CD1c-positive myeloid dendritic cell (primary cell): ENCODE results near the gene TMEM14C.
A peak's percentile ranks its signal among the peaks of the same experiment; 100 is the strongest.

Experiments
- DNase-seq: peaks from one replicate; pipeline ENCODE4 v3.0.0-alpha.2; 2016; ENCODE audit errors: extremely low spot score

Gene TMEM14C

DNA sequence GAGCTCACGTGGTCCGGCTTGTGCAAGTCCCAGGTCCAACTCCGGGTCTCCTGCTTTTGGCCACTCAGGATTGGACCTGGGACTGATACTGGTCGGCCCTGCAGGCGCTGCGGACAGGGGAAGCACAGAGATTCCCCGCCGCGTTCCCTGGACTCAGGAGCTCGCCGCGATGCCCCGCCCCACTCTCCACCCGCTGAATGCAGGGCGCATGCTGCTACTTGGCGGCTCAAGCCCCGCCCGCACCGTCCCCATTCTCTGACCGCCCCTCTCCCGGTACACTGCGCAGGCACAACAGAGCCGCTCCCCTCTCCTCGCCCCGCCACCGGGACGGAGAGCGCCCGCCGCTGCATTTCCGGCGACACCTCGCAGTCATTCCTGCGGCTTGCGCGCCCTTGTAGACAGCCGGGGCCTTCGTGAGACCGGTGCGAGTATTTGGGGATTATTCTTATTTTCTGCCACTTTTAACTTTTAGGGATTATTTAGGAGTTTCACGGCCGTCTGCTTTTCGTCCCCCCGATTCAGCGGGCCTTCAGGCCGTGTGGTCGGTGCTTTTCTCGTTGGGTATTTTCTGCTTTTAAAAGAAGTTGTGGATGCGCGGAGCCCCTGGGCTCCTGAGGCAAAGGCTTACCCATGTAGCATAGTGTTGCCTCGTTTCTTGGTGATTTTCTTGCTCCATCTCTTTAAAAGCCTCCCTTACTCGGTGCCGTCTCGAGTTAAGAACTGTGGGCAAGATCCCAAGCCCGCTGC is at the start of gene TMEM14C:
TSS of gene TMEM14C (plus strand) at position 251 of the 747 bp plus-strand sequence. CDS start 1,544 bp downstream, outside the sequence.
- peak; percentile 95 for DNase-seq

DNA sequence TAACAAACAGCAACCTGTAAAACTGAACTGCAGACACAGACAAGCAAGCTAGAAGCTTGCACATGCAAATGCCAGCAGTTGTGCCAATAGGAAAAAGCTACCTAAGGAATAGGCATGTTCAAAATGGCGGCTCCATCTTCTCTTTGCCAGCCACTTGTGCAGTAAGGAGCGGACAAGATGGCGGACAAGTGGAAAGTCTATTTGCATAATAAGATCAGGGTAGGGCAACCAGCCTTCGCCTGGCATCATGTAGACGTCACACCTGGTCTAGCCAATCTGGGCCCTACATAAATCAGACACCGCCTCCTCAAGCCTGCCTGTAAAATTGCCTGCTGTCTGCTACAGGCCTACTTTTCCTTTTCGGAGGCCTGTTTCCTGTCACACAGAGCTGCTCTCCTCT is 46.5 kb upstream of the TMEM14C start:
- DNase-seq: no peak

DNA sequence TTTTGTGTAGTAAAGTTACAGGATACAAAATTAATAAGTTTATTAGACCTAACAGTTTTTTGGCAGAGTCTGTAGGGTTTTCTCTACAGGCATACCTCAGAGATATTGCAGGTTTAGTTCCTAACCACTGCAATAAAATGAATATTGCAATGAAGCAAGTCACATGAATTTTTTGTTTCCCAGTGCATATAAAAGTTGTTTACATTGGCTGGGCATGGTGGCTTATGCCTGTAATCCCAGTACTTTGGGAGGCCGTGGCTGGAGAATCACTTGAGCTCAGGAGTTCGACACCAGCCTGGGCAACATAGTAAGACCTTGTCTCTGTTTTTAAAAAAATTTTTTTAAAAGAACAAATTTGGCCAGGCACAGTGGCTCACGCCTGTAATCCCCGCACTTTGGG is 44.4 kb upstream of the TMEM14C start:
- no peak for DNase-seq

DNA sequence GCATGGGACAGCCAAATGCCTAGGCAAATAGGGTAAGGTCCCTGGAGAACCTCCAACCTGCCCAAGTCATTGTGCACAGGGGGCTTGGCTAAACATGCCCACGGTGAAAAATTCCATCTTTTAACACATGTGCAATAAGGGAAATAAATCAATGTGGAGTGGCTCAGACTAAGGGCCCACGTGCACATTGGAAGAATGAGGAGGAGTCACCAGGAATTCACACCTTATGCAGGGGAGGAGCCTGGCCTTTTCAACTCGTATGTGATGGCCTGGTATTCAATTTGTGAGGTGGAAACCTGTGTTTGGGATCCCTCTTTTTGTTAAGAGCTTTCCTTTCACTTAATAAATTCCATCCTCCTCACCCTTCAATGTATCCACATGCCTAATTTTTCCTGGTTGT is 41.1 kb upstream of the TMEM14C start:
- no peak for DNase-seq

DNA sequence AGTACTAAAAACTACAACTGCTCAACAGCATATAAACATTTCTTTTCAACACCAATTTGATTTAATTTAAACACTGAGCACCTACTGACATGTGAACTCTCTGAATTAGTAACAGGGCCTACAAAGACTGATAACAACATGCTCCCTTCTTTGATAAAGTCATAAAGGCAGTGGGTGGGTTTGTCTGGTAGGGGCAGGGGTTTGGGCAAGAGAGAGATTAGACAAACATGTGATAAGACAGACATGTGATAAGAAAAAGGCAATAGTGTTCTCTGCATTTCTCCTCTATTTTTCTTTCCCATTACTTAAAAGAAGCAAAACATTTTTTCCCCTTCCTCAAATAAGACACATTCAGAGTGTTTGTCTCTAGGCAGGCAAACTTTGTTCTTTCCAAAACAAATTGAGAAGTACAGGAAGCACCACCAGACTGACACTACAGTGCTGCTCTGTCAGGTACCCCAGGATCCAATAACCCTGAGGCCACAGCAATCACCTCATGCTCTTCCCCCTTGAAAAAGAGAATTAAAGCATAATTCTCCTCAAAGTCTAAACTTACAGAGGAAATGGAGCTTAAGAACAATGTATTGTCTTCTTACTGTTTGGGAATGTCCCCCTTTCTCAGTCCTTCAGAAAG is 40.4 kb upstream of the TMEM14C start:
- DNase-seq: no peak

DNA sequence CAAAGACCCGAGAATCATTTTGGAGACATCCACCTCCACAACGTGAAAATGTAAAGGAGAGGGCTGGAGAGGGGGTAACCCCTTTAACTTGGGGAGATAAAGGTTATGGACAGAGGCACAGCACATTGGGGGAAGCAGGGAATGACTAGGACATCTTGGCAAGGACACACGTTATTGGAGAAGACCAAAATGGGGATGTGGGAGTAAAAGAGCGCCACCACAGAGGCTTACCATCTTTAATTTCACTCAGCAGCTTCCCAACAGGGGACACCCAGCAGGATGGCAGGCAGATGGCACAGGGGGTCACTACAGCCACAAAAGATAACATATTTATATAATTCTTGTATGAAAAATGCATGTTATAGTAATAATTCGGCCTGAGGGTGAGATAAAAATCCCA is 38.3 kb upstream of the TMEM14C start:
- no peak for DNase-seq

DNA sequence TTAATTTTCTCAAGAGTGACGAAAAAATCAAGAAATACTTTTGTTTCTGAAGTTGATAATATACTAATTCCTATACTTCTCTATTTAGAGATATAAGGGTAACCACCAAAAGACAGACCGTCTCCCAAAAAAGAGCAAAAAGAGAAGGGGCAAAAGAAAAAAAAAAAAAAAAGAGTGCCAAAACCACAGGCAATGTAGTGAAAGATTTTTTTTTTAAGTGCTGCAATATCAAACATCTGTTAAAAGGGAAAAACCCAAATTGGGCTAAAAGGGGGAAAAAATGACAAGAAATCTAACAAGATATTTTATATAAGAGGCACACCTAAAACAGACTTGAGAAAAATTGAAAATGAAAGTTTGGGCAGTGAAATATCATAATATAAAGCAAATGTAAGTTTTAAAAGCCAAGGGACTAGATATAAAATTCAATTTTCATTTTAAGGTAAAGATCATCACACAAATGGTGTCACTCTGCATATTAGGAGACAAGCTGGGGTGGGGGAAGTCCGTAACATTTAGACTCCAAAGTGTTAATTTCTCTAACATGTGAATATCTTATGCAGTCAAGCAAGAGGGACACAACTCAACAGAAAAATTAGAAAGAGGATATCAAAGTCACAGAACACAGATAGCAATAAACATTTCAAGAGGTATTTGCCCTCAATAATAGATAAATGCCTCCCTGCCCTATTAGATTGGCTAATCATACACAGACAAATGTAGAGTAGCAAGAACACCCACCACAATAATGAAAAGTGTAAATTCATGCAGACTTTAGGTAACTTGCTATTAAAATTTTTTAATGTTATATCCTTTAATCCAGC is 37.6 kb upstream of the TMEM14C start:
- no peak for DNase-seq

DNA sequence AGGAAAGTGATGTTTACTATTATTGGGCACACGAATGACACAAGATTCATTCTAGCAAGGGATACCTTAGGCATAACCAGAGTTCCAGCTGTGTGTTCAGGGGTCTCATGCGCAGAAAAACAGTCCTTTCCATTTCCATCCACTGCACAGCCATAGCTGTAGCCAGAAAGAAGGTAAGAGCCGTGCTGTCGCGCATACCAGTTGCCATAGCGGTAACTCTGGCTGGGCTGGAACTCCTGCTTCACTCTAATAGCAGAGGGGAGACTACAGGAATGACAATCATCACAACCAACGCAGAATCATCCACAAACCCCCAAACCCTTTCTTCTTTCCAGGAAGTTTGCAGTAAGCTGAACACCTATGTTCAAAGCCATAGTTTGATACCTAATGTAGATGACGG is 36.0 kb upstream of the TMEM14C start:
- DNase-seq: no peak

DNA sequence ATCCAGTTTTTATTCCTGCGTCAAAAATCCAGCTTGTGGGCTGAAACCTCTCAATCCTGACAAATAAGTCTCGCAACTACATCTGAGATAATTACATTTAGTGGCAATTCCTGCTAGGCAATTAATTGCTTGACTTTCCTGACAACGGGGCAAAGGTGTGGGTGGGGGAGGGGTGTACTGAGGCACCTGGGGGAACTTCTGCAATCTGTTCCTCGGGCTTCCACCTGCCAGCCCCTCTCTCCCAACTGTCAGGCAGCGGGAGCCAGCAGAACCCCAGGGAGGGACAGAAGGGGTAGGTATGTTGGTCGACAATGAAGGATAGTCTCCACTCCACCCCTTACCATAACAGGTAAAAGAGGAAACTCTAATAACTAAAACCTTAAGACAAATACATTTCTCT is 35.3 kb upstream of the TMEM14C start:
- no peak for DNase-seq

DNA sequence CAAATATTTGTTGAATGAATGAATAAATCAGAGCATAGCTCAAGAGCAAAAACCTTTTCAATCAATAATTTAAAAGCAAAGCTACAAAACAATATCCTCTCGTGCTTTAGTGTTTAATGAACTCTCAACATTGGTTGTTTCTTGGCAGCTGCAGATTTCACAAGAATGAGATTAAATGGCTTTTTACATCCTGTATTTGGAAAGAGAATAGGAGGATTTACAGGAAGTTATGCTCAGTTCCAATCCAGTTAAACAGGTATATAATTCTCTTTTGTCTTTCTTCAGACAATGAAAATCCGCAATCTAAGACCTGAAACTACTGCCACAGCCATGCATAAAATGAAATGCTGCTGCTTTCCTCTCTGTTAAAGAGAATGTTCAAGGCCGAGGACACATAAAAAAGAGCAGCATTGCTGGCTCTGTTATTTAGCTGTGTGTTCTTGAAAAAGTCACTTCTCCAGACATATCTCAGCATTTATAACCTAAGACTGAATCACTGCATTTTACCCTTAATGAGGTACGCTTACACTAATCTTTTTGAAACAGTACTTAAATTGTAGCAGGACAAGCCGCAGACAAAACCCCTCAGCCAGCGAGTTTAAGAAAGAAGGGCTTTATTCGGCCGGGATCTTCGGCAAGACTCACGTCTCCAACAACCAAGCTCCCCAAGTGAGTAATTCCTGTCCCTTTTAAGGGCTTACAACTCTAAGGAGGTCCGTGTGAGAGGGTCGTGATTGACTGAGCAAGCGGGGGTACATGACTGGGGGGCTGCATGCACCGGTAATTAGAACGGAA is 32.0 kb upstream of the TMEM14C start:
- no peak for DNase-seq

DNA sequence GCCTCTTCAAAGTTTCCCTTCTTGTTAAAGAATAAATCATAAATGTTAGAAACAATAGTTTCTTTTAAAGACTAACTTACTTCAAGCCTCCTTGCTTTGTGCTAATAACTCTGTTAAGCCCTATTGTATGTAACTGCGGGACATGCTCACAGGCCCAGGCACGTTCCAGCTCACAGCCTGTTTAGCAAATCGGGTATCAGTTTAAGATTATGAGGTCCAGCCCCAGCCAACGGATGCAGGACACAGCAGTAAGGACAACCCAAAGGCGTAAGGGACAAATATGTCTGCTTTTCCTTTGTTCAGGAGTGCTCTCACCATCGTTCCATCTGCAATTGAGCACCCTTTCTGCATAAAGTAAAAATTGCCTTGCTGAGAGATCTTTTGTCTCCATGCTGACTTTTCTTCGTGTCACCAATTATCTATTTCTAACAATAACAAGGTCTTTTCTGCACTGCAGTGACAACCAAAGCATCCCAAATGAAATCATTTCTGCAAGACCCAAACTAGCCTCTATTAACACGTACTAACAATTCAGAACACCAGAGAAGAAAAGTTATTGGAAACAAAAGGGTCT is 29.8 kb upstream of the TMEM14C start:
- DNase-seq: no peak

DNA sequence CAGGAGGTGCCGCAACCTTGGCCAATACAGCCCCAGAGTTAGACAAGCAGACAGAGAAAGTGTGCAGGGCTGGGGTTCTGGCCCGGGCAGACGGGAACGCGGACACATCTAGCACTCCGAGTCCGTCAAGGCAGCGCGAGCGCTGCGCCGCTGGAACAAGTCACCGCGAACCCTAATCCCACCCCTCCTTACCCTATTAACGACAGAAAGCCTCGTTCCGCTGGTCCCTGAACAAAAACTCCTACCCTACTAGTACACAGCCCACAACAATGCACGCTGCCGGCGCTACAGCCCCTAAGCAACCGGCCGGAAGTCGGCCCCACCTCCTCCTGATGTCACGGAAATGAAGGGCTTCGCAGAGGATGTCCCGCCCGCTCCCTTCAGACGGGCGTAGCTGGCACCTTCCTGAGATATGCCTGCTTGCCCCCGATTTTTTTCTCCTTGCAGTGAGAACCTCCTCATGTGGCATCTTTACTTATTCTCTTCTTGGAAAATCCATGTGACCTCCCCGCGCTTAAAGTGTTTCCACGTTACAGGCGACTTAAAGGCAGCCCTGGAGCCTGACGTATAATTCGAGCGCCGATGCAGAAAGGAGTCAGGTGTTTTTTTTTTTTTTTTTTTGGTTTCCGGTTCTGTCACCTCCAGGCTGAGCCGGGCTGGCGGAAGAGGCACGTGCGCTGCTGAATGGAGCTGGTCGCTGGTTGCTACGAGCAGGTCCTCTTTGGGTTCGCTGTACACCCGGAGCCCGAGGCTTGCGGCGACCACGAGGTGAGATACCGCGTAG is 28.4 kb upstream of the TMEM14C start, which contains the start of the genes C6orf52 and PAK1IP1:
TSS of gene C6orf52 (minus strand) at position 315 of the 784 bp plus-strand sequence. CDS start 7,066 bp downstream, outside the sequence.
TSS of gene PAK1IP1 (plus strand) at position 671 of the 784 bp plus-strand sequence. CDS start at position 685, 14 bp downstream.
- peak; percentile 96 for DNase-seq

DNA sequence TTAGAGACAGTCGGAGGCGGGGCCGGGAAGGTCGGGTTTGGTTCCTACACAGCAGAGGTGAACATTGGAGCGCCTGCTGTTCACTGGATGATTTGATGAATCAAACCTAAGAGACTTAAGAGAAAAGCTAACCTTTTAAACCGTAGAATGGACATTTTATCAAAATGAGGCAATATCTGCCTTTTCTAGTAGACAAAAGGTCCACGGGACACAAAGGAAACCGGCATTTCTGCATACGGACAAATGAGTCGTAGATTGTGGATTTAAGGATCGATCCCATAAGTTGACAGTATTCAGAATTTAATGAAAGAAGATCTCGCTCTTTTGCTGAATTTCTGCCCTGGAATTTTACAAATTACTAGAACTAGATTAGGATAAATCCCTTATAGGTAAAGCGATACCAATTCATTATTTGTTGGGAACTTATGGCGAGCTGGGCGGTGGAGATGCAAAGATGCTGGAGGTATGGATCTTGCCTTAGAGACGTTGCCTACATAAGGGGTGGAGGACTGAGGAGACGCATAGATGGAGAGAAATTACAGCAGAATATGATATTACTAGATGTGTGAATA is 27.7 kb upstream of the TMEM14C start:
- DNase-seq: peak; percentile 3

DNA sequence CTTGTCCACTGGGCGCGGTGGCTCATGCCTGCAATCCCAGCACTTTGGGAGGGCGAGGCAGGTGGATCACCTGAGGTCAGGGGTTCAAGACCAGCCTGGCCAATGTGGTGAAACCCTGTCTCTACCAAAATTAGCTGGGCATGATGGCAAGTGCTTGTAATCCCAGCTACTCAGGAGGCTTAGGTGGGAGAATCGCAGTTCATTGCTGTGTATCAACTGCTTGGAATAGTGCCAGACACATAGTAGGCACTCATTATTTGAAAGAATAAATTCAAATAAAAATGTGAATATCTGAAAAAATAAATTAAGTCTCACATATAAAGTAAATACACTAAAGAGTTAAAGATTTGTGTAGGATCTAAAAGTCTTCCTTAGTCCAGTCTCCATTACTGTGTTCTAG is 26.2 kb upstream of the TMEM14C start:
- DNase-seq: no peak

DNA sequence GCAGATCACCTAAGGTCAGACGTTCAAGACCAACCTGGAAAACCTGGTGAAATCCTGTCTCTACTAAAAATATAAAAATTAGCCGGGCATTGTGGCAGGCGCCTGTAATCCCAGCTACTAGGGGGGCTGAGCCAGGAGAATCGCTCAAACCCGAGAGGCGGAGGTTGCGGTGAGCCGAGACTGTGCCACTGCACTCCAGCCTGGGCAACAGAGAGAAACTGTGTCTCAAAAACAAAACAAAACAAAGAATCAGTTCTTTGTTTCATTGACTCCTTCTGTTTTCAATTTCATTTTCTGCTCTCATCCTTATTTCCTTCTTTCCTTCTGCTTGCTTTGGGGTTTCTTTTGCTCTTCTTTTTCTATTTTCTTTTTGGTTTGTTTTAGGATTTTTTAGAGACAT is 8.9 kb upstream of the TMEM14C start:
- no peak for DNase-seq

DNA sequence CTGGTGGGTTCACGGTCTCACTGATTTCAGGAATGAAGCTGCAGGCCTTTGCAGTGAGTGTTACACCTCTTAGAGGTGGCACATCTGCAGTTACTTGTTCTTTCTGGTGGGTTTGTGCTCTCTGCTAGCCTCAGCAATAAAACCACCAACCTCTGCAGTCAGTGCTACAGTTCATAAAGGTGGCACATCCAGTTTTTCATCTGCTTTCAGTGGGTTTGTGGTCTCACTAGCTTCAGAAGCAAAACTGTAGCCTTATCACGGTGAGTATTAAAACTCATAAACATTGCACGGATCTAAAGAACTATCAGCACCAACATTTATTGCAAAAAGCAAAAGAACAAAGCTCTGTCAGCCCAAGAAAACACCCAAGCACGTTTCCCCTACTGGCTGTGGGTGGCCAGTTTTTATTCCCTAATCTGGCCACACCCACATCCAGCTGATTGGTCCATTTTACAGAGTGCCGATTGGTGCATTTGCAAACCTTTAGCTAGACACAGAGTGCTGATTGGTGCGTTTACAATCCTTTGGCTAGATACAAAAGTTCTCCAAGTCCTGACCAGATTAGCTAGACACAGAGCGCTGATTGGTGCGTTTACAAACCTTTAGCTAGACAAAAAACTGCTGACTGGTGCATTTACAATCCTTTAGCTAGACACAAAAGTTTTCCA is 3.4 kb upstream of the TMEM14C start:
- DNase-seq: peak; percentile 53

DNA sequence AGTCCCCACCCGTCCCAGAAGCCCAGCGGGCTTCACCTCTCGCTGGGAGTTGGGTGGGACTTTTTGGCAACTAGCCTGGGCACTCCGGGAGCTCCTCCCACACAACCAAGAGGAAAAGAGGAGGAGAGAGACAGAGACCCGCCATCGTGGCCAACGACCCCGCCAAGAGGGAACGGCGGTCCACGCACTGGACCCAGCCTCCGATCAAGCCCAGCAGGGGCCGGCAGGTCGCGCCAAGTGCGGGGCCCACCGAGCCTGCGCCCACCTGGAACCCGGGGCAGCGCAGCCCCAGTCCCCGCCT is 3.0 kb upstream of the TMEM14C start:
- DNase-seq: no peak

DNA sequence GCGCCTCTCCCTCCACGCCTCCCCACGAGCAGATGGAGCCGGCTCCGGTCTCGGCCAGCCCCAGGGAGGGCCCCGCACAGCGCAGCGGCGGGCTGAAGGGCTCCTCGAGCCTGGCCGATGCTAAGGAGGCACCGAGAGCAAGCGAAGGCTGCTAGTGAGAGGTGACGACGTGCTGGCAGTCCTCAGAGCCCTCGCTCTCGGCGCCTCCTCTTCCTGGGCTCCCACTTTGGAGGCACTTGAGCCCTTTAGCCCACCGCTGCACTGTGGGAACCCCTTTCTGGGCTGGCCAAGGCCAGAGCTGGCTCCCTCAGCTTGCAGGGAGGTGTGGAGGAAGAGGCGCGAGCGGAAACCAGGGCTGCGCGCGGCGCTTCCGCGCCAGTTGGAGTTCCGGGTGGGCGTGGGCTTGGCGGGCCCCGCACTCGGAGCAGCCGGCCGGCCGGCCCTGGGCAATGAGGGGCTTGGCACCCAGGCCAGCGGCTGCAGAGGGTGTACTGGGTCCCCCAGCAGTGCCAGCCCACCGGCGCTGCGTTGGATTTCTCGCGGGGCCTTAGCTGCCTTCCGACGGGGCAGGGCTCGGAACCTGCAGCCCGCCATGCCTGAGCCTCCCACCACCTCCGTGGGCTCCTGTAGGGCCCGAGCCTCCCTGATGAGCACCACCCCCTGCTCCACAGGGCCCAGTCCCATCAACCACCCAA is 2.5 kb upstream of the TMEM14C start:
- DNase-seq: peak; percentile 55
